Liver (tissue), 9 donors: ENCODE data around the gene ATPAF1. TPM values are rescaled to one million over a fixed set of nuclear protein-coding genes. Genes with fewer than 3 reads are reported as not detected.
A peak's percentile ranks its signal among the peaks of the same experiment; 100 is the strongest.

Source experiments
- DNase-seq: peaks from one replicate; pipeline ENCODE4 v3.0.0-alpha.2; 2017; ENCODE audit warnings: low spot score
- H3K27ac ChIP-seq, 2 donors: one replicate each; pipeline ENCODE4 v1.7.0; 2013; ENCODE audit warnings: inconsistent platforms in 2 of 2, low read length in 2 of 2, control low read depth in 1 of 2, low read depth in 1 of 2, mild to moderate bottlenecking in 1 of 2
- H3K27me3 ChIP-seq, 4 donors: one replicate each; pipeline versions ENCODE4 v1.6.1 to v1.7.0; 2013; ENCODE audit warnings: low read length in 3 of 4, inconsistent platforms in 1 of 4, mild to moderate bottlenecking in 1 of 4, moderate library complexity in 1 of 4; ENCODE audit not compliant: control insufficient read depth in 4 of 4, insufficient read depth in 4 of 4
- H3K36me3 ChIP-seq, 4 donors: one replicate each; pipeline versions ENCODE4 v1.6.1 to v1.7.0; 2013; ENCODE audit warnings: low read length in 3 of 4, mild to moderate bottlenecking in 3 of 4, low read depth in 1 of 4, moderate library complexity in 1 of 4; ENCODE audit not compliant: control insufficient read depth in 4 of 4, insufficient read depth in 3 of 4
- H3K4me1 ChIP-seq, 4 donors: one replicate each; pipeline versions ENCODE4 v1.6.1 to v1.7.0; 2013; ENCODE audit warnings: low read length in 3 of 4, mild to moderate bottlenecking in 3 of 4, moderate library complexity in 1 of 4; ENCODE audit not compliant: control insufficient read depth in 4 of 4, insufficient read depth in 4 of 4
- H3K4me3 ChIP-seq, 3 donors: one replicate each; pipeline versions ENCODE4 v1.6.1 to v1.7.0; 2013; ENCODE audit warnings: low read length in 3 of 3, control low read depth in 1 of 3, low read depth in 1 of 3, mild to moderate bottlenecking in 1 of 3
- H3K9ac ChIP-seq, 2 donors: one replicate each; pipeline ENCODE4 v1.7.0; 2013; ENCODE audit warnings: low read length in 2 of 2, mild to moderate bottlenecking in 2 of 2, moderate library complexity in 2 of 2, control low read depth in 1 of 2, low read depth in 1 of 2
- H3K9me3 ChIP-seq, 4 donors: one replicate each; pipeline versions ENCODE4 v1.6.1 to v1.7.0; 2013; ENCODE audit warnings: low read length in 3 of 4; ENCODE audit not compliant: control insufficient read depth in 4 of 4
- ATF3 ChIP-seq: IDR thresholded peaks from 2 replicates; pipeline ENCODE4 v1.6.1; 2016; ENCODE audit warnings: antibody characterized with exemption
- CTCF ChIP-seq: fragments of 150-350 bp; IDR thresholded peaks from 2 replicates; pipeline ENCODE4 v1.5.1; 2017; ENCODE audit warnings: improper control_type of control experiment, low read depth, low read length; ENCODE audit not compliant: missing input control
- EGR1 ChIP-seq, 2 donors: IDR thresholded peaks; 2 replicates each; pipeline ENCODE4 v1.6.1; 2016 to 2018; ENCODE audit warnings: antibody characterized with exemption in 2 of 2, low read depth in 2 of 2
- FOXA1 ChIP-seq: IDR thresholded peaks from 2 replicates; pipeline ENCODE4 v1.6.1; 2016; ENCODE audit warnings: antibody characterized with exemption
- FOXA2 ChIP-seq: IDR thresholded peaks from 2 replicates; pipeline ENCODE4 v1.6.1; 2016; ENCODE audit warnings: antibody characterized with exemption
- GABPA ChIP-seq, 2 donors: IDR thresholded peaks in 1 of 2; conservative IDR thresholded peaks in 1 of 2; 2 replicates each; pipeline ENCODE4 v1.6.1; 2016; ENCODE audit warnings: antibody characterized with exemption in 2 of 2, mild to moderate bottlenecking in 1 of 2, moderate library complexity in 1 of 2
- HNF4A ChIP-seq, 2 donors: conservative IDR thresholded peaks; 2 replicates each; pipeline ENCODE4 v1.6.1; 2016; ENCODE audit warnings: antibody characterized with exemption in 2 of 2, mild to moderate bottlenecking in 2 of 2
- HNF4G ChIP-seq: IDR thresholded peaks from 2 replicates; pipeline ENCODE4 v1.6.1; 2016; ENCODE audit warnings: antibody characterized with exemption
- JUND ChIP-seq, 2 donors: IDR thresholded peaks; 2 replicates each; pipeline ENCODE4 v1.6.1; 2016; ENCODE audit warnings: antibody characterized with exemption in 2 of 2
- NR2F2 ChIP-seq: IDR thresholded peaks from 2 replicates; pipeline ENCODE4 v1.6.1; 2016; ENCODE audit warnings: antibody characterized with exemption
- RAD21 ChIP-seq, 2 donors: IDR thresholded peaks; 2 replicates each; pipeline ENCODE4 v1.6.1; 2016; ENCODE audit warnings: antibody characterized with exemption in 2 of 2, mild to moderate bottlenecking in 2 of 2
- SP1 ChIP-seq: IDR thresholded peaks from 2 replicates; pipeline ENCODE4 v1.6.1; 2018; ENCODE audit warnings: antibody characterized with exemption, mild to moderate bottlenecking
- YY1 ChIP-seq: IDR thresholded peaks from 2 replicates; pipeline ENCODE4 v1.6.1; 2016; ENCODE audit warnings: antibody characterized with exemption, mild to moderate bottlenecking
- ZBTB33 ChIP-seq: IDR thresholded peaks from 2 replicates; pipeline ENCODE4 v1.6.1; 2016; ENCODE audit warnings: antibody characterized with exemption
- WGBS: extraction: QIAGEN DNeasy Blood & Tissue Kit; methylation state at CpG from one replicate; pipeline ENCODE4 v1.1.7; 2013; 5-methylcytosine and 5-hydroxymethylcytosine counted together
- polyA plus RNA-seq, 2 donors: library from polyadenylated mRNA; stranded (reverse) in 1 of 2; unstranded in 1 of 2; fragments of 200-250 nt in 1 of 2; fragments of >200 nt in 1 of 2; fragmentation: Nextera tagmentation in 1 of 2; extraction: Ambion mirVana in 1 of 2; gene quantifications; one replicate each; pipeline versions ENCODE4 v1.2.1 to v1.2.3, GENCODE V29; 2013 to 2015
- total RNA-seq, 2 donors: library from RNA; depleted of rRNA; stranded (reverse); fragments of >200 nt; gene quantifications; one replicate each; pipeline ENCODE4 v1.2.3, GENCODE V29; 2014
- donor health status: healthy.
- donor health status: healthy.
- donor health status: healthy.
- donor health status: healthy.
- donor health status: healthy.

Gene ATPAF1
- total and polyA plus RNA-seq, 4 donors: 35.3 to 54.1 (median 37.0) TPM

GRCh38 chr1:46623743-46624644 is 44.2 kb downstream of the ATPAF1 start:
- peak; percentile 17 for TF ChIP-seq NR2F2
- TF ChIP-seq RAD21 (IDR thresholded peaks at IDR 0.05): no peak
- Histone ChIP-seq H3K36me3 (no peaks in the 10 kb centered on the region), H3K27ac (no peak overlapping the region), H3K4me3 (no peak overlapping the region), H3K27me3 (no peaks in the 10 kb centered on the region), H3K9me3 (no peaks in the 10 kb centered on the region), H3K4me1 (no peaks in the 10 kb centered on the region), H3K9ac (no peak overlapping the region)
- WGBS: 85% methylated on average over 4 of the region's 4 CpGs
- DNase-seq: no peak

GRCh38 chr1:46622344-46622743 is 45.8 kb downstream of the ATPAF1 start:
- Histone ChIP-seq H3K27me3 (no peaks in the 10 kb centered on the region), H3K27ac (no peak overlapping the region), H3K36me3 (no peaks in the 10 kb centered on the region), H3K4me3 (no peak overlapping the region), H3K9ac (no peak overlapping the region), H3K4me1 (peaks cover 0 to 1% (median 0%) of the 10 kb centered on the region in 4 donors), H3K9me3 (no peaks in the 10 kb centered on the region)
- WGBS: 61% methylated on average over 3 of the region's 3 CpGs
- no peak for DNase-seq
- TF ChIP-seq EGR1 (IDR thresholded peaks at IDR 0.05; ENCODE audit: low read depth in 2 of 2) (no peak), CTCF (peak; percentile 62), ZBTB33 (no peak), RAD21 (IDR thresholded peaks at IDR 0.05) (peak; percentile 73 to 83), HNF4G (no peak), YY1 (no peak), ATF3 (no peak)

GRCh38 chr1:46621930-46622329 is 46.2 kb downstream of the ATPAF1 start:
- WGBS: 70% methylated on average over 7 of the region's 7 CpGs
- Histone ChIP-seq H3K36me3 (no peaks in the 10 kb centered on the region), H3K27ac (no peak overlapping the region), H3K4me3 (no peak overlapping the region), H3K27me3 (no peaks in the 10 kb centered on the region), H3K9me3 (no peaks in the 10 kb centered on the region), H3K9ac (no peak overlapping the region), H3K4me1 (peaks cover 0 to 5% (median 0%) of the 10 kb centered on the region in 4 donors)
- no peak for DNase-seq
- TF ChIP-seq RAD21 (IDR thresholded peaks at IDR 0.05) (no peak), FOXA2 (no peak), ZBTB33 (no peak), GABPA (IDR thresholded peaks at IDR 0.05 in 1 of 2, conservative IDR thresholded peaks at IDR 0.05 in 1 of 2) (no peak), JUND (IDR thresholded peaks at IDR 0.05) (no peak), EGR1 (IDR thresholded peaks at IDR 0.05; ENCODE audit: low read depth in 2 of 2) (no peak), YY1 (no peak), FOXA1 (no peak), HNF4G (no peak), CTCF (no peak), HNF4A (conservative IDR thresholded peaks at IDR 0.05) (no peak), SP1 (no peak)
